ENCODE results near the gene AP4M1. TPM values are rescaled to one million over a fixed set of nuclear protein-coding genes. Genes with fewer than 3 reads are reported as not detected.
A peak's percentile ranks its signal among the peaks of the same experiment; 100 is the strongest.

AP4M1 gene
- total RNA-seq, 4 donors from 2014 or later, result 7.2 to 20.6 (median 9.8) TPM

GRCh38 chr7:100099452-100099851 lies 2.0 kb upstream of the AP4M1 start:
- ATAC-seq (ENCODE audit: low FRiP score), result no peak
- no peak for TF ChIP-seq CTCF (IDR thresholded peaks at IDR 0.05)
- DNase-seq (ENCODE audit: low spot score), result no peak

GRCh38 chr7:100100420-100101015 lies 925 bp upstream of the AP4M1 start:
- DNase-seq (ENCODE audit: low spot score), result peak; percentile 82
- ATAC-seq (ENCODE audit: low FRiP score), result peak; percentile 87
- no peak for TF ChIP-seq CTCF (IDR thresholded peaks at IDR 0.05)

GRCh38 chr7:100102950-100103840 lies 1.8 kb downstream of the AP4M1 start:
- no peak for DNase-seq (ENCODE audit: low spot score)
- no peak for ATAC-seq (ENCODE audit: low FRiP score)
- TF ChIP-seq CTCF (IDR thresholded peaks at IDR 0.05), result no peak

- no peak for TF ChIP-seq CTCF (IDR thresholded peaks at IDR 0.05)
- DNase-seq (ENCODE audit: low spot score) (no peak), ATAC-seq (ENCODE audit: low FRiP score) (no peak)
Measured at GRCh38 chr7:100105534-100105933, 4.1 kb downstream of the AP4M1 start.

- ATAC-seq (ENCODE audit: low FRiP score) (no peak), DNase-seq (ENCODE audit: low spot score) (no peak)
- no peak for TF ChIP-seq CTCF (IDR thresholded peaks at IDR 0.05)
Measured at GRCh38 chr7:100106633-100107032, 5.2 kb downstream of the AP4M1 start.

GRCh38 chr7:100107125-100107737 lies 5.8 kb downstream of the AP4M1 start:
- ATAC-seq (ENCODE audit: low FRiP score) (no peak), DNase-seq (ENCODE audit: low spot score) (no peak)
- no peak for TF ChIP-seq CTCF (IDR thresholded peaks at IDR 0.05)

Data from omental fat pad (tissue), 4 donors.